Activated CD8-positive, alpha-beta memory T cell treated with anti-CD3 and anti-CD28 coated beads for 48 hours (primary cell): ENCODE data around the gene ERF.

Source experiments
- DNase-seq, 3 experiments: peaks; one replicate each; pipeline ENCODE4 v3.0.0-alpha.2; 2020; ENCODE audit warnings: low read depth in 2 of 3, low spot score in 2 of 3

The ERF gene

GRCh38 chr19:42242512-42243409, 12.2 kb downstream of the ERF start, which contains the start of gene GSK3A:
Gene GSK3A, minus strand, starts transcription at chr19:42242602. Its CDS starts 137 bp downstream, at chr19:42242465.
- peak; percentile 83 to 91 (median 85) for DNase-seq

DNA sequence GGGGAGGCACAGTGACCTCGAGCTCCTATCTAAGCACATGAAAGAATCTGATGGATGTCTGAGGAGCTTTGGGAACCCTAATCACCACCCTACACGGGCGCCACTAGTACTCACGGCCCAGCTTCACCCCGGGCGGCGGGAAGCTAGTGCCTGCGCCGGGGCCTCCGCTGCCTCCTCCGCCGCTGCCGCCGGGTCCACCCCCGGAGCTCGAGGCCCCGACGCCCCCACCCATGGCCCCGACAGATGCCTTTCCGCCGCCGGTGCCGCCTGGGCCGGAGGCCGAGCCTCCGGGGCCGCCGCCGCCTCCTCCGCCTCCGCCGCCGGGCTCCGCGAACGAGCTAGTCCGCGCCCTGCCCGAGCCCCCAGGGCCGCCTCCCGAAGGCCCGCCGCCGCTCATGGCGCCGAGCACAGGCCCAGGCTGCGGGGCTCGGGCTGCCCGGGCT, 12.8 kb downstream of the ERF start:
- DNase-seq, result no peak

- DNase-seq, result no peak
Observed at GRCh38 chr19:42241279-42241678, 13.6 kb downstream of the ERF start.

GRCh38 chr19:42239544-42240220, 15.2 kb downstream of the ERF start:
- DNase-seq, result no peak

GRCh38 chr19:42235181-42235580, 19.7 kb downstream of the ERF start:
- no peak for DNase-seq

- DNase-seq, result no peak
Observed at GRCh38 chr19:42234364-42234763, 20.6 kb downstream of the ERF start.

- no peak for DNase-seq
Observed at GRCh38 chr19:42233678-42234292, 21.1 kb downstream of the ERF start.

GRCh38 chr19:42233106-42233505, 21.8 kb downstream of the ERF start:
- no peak for DNase-seq

DNA sequence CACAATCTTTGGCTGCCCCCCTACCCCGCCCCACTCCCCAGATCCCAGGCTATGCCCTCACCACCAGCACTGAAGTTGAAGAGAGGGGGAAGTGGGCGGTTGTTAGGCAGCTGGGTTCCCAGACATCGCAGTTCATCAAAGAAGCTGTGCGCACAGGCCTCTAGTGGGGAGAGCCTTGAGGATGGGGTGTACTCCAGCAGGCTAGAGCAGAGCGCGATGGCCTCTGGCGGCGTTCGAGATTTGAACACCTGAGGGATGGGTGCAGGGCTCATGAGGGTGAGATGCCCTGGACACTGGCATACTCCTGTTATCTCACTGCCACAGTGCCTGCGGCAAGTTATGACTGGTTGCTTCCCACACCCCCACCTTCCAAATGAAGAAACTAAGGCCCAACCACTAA, 22.5 kb downstream of the ERF start:
- no peak for DNase-seq

DNA sequence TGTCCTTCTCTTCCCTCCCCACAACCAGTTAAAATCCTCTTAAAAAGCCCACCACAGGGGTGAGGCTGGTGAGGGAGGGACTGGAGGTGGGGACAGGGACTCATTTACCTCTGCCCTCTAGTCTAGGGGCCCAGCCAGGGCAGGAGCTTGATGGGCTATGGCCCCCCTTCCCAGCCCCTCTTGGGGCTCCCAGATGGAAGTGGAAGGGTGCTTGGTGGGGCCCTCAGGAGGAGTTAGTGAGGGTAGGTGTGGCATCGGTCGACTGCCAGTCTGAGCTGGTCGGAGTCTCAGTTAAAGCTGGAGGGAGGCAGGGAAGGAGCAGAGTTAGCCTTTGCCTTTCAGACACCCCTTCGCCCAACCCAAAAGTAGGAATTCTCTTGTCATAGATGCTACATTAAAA, 24.4 kb downstream of the ERF start:
- DNase-seq, result no peak

DNA sequence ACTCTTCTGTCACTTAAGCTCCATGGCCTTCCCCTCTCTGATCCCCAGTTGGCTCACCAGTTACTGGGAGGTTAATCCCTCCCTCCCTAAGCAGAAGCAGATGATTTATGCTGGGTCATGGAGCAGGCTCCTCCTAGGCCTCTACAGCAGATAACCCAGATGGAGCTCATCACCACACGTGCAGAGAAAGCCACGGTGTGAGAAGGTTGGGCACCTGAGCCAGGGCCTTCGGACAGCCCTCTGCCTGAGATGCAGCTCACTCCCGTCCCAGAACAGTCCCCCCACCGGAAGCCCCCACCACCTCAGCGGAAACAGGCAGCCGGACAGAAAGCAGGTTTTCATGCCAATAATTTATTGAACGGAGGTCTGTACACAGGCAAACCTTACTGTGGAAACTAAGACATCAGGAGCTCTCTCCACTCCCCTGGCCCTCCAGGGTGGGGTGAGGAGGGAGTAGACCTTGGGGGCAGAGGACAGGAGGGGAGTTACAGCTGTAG, 25.0 kb downstream of the ERF start:
- no peak for DNase-seq

DNA sequence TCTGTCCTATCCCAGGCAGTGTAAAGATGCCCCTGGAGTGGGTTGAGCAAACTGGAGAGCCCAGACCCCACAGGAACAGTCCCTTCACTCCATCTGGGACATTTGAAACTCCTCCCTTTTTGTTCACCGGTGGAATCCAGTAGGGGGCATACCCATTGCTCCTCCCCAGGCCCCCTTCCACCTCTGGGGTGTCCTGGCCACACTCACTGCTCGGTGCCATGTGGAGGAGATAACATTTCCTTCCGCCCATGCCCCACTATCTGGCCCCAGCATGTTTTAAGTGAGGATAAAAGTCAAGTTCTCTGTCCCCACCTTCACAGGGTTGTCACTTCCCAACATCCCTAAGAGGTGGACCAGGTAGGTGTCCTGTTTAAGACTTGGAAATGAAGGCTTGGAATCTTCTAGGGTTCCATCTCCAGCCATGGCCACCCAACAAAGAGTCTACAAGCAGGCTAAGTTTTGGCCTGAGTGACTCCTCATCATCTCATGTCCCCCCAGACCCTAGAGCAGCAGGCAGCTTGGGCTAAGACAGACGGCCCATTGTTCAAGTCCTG, 25.6 kb downstream of the ERF start:
- no peak for DNase-seq

DNA sequence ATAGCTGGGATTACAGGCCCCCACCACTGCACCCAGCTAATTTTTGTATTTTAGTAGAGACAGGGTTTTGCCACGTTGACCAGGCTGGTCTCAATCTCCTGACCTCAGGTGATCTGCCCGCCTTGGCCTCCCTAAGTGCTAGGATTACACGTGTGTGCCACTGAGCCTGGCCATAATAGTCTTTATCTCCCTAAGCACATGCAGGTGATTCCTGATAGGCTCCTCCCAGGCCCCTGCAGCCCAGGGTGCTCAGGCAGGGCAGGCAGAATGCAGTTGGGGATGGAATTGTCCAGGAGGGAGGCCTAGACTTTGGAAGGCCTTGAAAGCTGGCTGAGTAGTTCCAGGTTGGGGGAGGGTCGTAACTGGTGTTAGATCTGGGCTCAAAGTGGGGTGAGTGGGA, 26.3 kb downstream of the ERF start:
- DNase-seq, result no peak

DNA sequence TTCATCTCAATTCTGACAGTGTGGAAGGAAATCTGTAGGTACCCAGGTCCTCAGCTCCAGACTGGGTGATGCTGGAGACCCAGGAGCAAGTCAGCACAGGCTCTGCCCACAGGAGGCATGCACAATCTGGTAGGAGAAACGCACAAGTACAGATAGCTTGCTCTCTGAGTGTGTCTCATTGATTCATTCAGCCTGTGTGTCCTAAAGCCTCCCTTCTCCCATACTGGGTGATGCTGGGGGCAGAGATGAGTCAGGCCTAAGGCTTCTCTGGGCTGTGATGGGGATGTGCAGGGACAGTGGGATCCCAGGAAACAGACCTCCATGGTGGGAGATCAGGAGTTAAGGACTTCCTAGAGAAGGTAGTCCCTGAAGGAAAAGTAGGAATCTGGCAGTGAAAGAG, 28.0 kb downstream of the ERF start:
- DNase-seq, result no peak

GRCh38 chr19:42225718-42226292, 29.1 kb downstream of the ERF start:
- no peak for DNase-seq

GRCh38 chr19:42224940-42225717, 29.8 kb downstream of the ERF start:
- no peak for DNase-seq

DNA sequence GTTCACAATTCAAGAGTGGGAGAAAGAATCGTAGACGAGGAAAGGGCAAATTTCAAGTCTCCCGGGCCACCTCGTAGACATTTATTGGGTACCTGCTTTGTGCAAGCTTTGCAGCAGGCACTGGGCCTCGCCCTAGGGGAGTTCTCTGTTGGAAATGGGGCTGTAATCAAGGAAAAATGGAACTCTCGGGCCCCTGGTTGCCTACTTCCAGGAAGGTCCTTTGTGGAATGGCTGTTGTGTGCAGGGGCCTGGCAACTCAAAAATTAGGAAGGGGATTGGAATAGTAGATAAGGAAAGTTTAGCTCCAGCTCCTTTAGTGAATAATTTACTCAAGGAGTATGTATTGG, 34.2 kb downstream of the ERF start:
- DNase-seq, result no peak

DNA sequence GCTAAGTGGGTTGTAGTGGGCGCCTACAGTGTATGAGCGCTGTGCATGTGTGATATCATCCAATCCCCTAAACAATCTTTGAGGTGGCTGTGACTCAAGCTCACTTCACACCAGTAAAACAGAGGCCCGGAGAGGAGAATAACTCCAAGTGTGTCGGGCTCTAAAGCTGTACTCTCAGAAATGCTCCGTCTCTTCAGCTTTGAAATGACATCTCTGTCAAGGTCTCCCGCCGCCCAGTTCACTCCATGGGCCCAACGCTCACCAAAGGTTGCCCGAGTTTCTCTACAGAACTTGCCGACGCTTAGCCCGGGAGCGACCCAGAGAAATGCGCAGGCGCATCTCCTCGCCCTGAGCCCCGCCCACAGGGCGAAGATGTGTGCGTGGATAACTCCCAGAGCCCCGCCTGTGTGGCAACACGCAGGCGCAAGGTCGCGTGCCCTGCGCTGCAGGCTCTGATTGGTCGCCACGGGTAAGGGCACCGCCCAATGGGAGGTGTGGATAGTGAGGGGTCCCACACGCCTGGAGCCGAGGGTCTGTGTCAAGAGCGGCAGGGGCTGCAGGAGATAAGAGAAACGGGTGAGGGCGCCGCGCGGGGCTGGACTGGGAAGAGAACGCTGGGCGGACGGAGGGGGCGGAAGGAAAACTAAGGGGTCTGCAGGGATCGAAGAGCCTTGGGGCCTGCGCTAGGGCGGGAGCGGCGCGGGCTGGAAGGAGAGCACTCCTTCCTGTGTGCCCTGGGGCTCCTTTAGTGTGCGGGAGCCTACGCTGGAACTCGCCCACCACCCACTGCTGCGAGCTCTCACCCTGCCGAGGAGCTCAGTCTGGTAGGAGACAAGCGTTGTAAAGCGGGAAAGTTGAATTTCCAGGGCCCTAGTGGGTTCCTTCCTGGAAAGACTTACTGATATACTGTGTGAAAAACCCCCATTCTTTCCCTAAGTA, 34.8 kb downstream of the ERF start, which contains the start of gene ZNF526:
Gene ZNF526, plus strand, starts transcription at position 501 of the 939 bp plus-strand sequence. CDS start 4,092 bp downstream, outside the sequence.
- DNase-seq, result peak; percentile 76 to 95 (median 88)
